Panc1 (cell line): Measurements from ENCODE around the gene APOL2. TPM values are rescaled to one million over a fixed set of nuclear protein-coding genes. Genes with fewer than 3 reads are reported as not detected.

Source experiments
- ATAC-seq: fragments of 200-7000 bp; cut with Tn5 transposase; 2 replicates; pipeline ENCODE4 v1.9.1; 2020; ENCODE audit warnings: mild to moderate bottlenecking, moderate library complexity
- BruUV-seq: library from RNA; stranded (reverse); fragments of 400-500 nt; replicated peaks from 2 replicates; lab custom pipeline; 2021; lab: Mats Ljungman, UMichigan
- CTCF ChIA-PET: fragments of 300-600 bp; sonication (Branson Sonifier 250); formaldehyde crosslinking; loops from one replicate; lab custom pipeline; 2022; ENCODE audit warnings: antibody characterized with exemption; lab: Charles Lee
- POLR2A ChIA-PET: fragments of 300-600 bp; sonication (Branson Sonifier 250); formaldehyde crosslinking; loops from one replicate; lab custom pipeline; 2022; ENCODE audit warnings: antibody characterized with exemption; lab: Charles Lee
- DNase-seq: peaks from one replicate; pipeline ENCODE4 v3.0.0-alpha.2; 2010; ENCODE audit warnings: low read depth, low spot score
- H3K27ac ChIP-seq: 2 replicates; pipeline ENCODE4 v1.5.1; 2011; ENCODE audit warnings: mild to moderate bottlenecking, low read length, inconsistent platforms
- H3K27me3 ChIP-seq: fragments of 200-500 bp; sonication (Bioruptor generic); 2 replicates; pipeline ENCODE4 v1.6.0; 2014; ENCODE audit warnings: low read length, inconsistent platforms; ENCODE audit not compliant: control insufficient read depth, insufficient read depth
- H3K36me3 ChIP-seq: fragments of 200-500 bp; sonication (Bioruptor generic); 2 replicates; pipeline ENCODE4 v1.5.1; 2014; ENCODE audit warnings: inconsistent platforms, mild to moderate bottlenecking, low read length, moderate library complexity; ENCODE audit not compliant: control insufficient read depth, insufficient read depth
- H3K4me1 ChIP-seq: 2 replicates; pipeline ENCODE4 v1.5.1; 2011; ENCODE audit warnings: inconsistent platforms, mild to moderate bottlenecking, low read length, moderate library complexity; ENCODE audit not compliant: control insufficient read depth, insufficient read depth
- H3K4me3 ChIP-seq, 2 experiments: 2 replicates each; pipeline ENCODE4 v1.5.1; 2011 to 2012; ENCODE audit warnings: low read depth in 2 of 2, low read length in 2 of 2, mild to moderate bottlenecking in 2 of 2, inconsistent platforms in 1 of 2, moderate library complexity in 1 of 2
- H3K9me3 ChIP-seq: fragments of 200-500 bp; sonication (Bioruptor generic); 2 replicates; pipeline ENCODE4 v1.5.1; 2014; ENCODE audit warnings: low read depth, mild to moderate bottlenecking, inconsistent platforms, low read length, moderate library complexity; ENCODE audit not compliant: control insufficient read depth, insufficient read depth
- POLR2AphosphoS5 ChIP-seq: IDR thresholded peaks from 2 replicates; pipeline ENCODE4 v1.6.1; 2012; ENCODE audit warnings: mild to moderate bottlenecking, low read depth, low read length, moderate library complexity
- SIN3A ChIP-seq: IDR thresholded peaks from 2 replicates; pipeline ENCODE4 v1.6.1; 2012; ENCODE audit warnings: low read depth, mild to moderate bottlenecking, low read length, moderate library complexity, borderline replicate concordance; ENCODE audit not compliant: insufficient read depth
- TCF7L2 ChIP-seq: IDR thresholded peaks from 2 replicates; pipeline ENCODE4 v1.6.1; 2011; ENCODE audit warnings: mild to moderate bottlenecking, low read depth, low read length, inconsistent platforms
- in situ Hi-C: cut with HindIII; loops from 2 replicates; pipeline ENCODE4 v1.10.0; 2016; ENCODE audit warnings: low sequenced_read_pairs, low pct_unique_long_range_greater_than_20kb
- intact Hi-C: fragments of 100-400 bp; cut with micrococcal nuclease; formaldehyde crosslinking; loops from one replicate; pipeline ENCODE4 v1.10.0; 2022; ENCODE audit not compliant: unreplicated experiment
- total RNA-seq: library from RNA; stranded (reverse); gene quantifications from one replicate; pipeline ENCODE4 v1.2.1, GENCODE V29; 2021; ENCODE audit not compliant: unreplicated experiment
- TF ChIP-seq, protein P1 (sequence below): fragments of 450-650 bp; IDR thresholded peaks from 2 replicates; pipeline ENCODE4 v1.5.1; 2017; ENCODE audit warnings: mild to moderate bottlenecking
- TF ChIP-seq, protein P2 (sequence below), 2 experiments: IDR thresholded peaks; 2 replicates each; pipeline ENCODE4 v1.6.1; 2011 to 2012; ENCODE audit warnings: low read depth in 2 of 2, control low read depth in 1 of 2, low read length in 1 of 2, mild to moderate bottlenecking in 1 of 2, moderate library complexity in 1 of 2; ENCODE audit not compliant: insufficient read depth in 1 of 2

Gene APOL2
- total RNA-seq, 1 experiment from 2014 or later, result 34.4 TPM

DNA sequence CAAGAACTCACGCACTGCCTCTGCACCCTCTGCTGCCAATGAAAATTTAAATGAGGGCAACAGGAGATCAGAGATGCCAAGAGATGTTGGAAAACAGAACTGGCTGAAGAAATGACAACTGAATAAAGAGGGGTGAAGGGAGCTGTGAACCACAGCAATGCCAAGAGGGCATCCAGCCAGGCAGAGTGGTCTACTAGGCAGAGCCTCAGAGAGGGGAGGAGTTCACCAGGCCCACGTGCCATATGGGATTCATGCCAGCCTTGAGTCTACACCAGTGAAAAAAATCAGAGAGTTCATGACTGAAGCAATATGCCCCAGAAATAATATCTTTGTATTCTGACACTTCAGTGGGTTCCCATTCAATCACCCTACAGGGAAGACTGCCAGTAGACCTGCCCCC lies 4.4 kb downstream of the APOL2 start:
- intact Hi-C loops, result no loop called here
- ChIA-PET POLR2A (no interaction called here), CTCF (interaction anchor here (0.6 kb wide), 1 partner anchor 18 kb away, joined by 3 read pairs; no protein-coding TSS in a partner anchor)
- in situ Hi-C loops, result no loop called here
- H3K27me3 ChIP-seq, result no peaks in the 10 kb centered on the region
- H3K27ac ChIP-seq, result no peak overlapping the region
- no peak overlapping the region for H3K4me3 ChIP-seq
- TF ChIP-seq, protein P1, sequence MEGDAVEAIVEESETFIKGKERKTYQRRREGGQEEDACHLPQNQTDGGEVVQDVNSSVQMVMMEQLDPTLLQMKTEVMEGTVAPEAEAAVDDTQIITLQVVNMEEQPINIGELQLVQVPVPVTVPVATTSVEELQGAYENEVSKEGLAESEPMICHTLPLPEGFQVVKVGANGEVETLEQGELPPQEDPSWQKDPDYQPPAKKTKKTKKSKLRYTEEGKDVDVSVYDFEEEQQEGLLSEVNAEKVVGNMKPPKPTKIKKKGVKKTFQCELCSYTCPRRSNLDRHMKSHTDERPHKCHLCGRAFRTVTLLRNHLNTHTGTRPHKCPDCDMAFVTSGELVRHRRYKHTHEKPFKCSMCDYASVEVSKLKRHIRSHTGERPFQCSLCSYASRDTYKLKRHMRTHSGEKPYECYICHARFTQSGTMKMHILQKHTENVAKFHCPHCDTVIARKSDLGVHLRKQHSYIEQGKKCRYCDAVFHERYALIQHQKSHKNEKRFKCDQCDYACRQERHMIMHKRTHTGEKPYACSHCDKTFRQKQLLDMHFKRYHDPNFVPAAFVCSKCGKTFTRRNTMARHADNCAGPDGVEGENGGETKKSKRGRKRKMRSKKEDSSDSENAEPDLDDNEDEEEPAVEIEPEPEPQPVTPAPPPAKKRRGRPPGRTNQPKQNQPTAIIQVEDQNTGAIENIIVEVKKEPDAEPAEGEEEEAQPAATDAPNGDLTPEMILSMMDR, result no peak
- TF ChIP-seq POLR2AphosphoS5 (no peak), TCF7L2 (no peak), SIN3A (no peak)
- TF ChIP-seq, protein P2, sequence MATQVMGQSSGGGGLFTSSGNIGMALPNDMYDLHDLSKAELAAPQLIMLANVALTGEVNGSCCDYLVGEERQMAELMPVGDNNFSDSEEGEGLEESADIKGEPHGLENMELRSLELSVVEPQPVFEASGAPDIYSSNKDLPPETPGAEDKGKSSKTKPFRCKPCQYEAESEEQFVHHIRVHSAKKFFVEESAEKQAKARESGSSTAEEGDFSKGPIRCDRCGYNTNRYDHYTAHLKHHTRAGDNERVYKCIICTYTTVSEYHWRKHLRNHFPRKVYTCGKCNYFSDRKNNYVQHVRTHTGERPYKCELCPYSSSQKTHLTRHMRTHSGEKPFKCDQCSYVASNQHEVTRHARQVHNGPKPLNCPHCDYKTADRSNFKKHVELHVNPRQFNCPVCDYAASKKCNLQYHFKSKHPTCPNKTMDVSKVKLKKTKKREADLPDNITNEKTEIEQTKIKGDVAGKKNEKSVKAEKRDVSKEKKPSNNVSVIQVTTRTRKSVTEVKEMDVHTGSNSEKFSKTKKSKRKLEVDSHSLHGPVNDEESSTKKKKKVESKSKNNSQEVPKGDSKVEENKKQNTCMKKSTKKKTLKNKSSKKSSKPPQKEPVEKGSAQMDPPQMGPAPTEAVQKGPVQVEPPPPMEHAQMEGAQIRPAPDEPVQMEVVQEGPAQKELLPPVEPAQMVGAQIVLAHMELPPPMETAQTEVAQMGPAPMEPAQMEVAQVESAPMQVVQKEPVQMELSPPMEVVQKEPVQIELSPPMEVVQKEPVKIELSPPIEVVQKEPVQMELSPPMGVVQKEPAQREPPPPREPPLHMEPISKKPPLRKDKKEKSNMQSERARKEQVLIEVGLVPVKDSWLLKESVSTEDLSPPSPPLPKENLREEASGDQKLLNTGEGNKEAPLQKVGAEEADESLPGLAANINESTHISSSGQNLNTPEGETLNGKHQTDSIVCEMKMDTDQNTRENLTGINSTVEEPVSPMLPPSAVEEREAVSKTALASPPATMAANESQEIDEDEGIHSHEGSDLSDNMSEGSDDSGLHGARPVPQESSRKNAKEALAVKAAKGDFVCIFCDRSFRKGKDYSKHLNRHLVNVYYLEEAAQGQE (IDR thresholded peaks at IDR 0.05; ENCODE audit: insufficient read depth in 1 of 2, low read depth in 2 of 2, low read length in 1 of 2), result no peak
- DNase-seq, result no peak
- ATAC-seq, result no peak
- H3K9me3 ChIP-seq, result no peaks in the 10 kb centered on the region
- H3K36me3 ChIP-seq, result no peaks in the 10 kb centered on the region
- no TSS peak for BruUV-seq
- H3K4me1 ChIP-seq, result peaks cover 9% of the 10 kb centered on the region; the same call in 1 of the 2 replicates

DNA sequence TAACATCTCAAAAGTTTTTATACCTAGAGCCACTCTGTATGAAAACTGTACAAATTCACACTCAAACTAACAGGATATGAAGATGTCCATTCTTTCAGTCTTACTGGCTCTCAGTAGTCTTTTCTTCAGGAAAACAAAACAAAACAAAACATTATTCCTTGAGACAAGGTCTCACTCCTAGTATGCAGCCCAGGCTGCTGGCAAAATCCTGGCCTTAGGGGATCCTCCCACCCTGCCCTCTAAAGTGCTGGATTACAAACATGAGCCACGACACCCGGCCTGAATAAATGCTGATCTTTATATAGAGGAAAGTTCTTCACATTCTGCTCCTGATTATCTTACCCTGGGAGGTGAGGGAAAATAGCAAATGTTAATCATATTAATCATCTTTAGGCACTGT lies 5.1 kb downstream of the APOL2 start:
- CTCF ChIA-PET, result no interaction called here
- POLR2A ChIA-PET, result no interaction called here
- in situ Hi-C loops, result no loop called here
- BruUV-seq, result no TSS peak
- DNase-seq, result no peak
- Histone ChIP-seq H3K27me3 (no peaks in the 10 kb centered on the region), H3K27ac (no peak overlapping the region), H3K4me3 (no peak overlapping the region), H3K36me3 (no peaks in the 10 kb centered on the region), H3K4me1 (peaks cover 7% of the 10 kb centered on the region; the same call in 1 of the 2 replicates), H3K9me3 (no peaks in the 10 kb centered on the region)
- intact Hi-C loops, result no loop called here
- TF ChIP-seq, protein P2 (IDR thresholded peaks at IDR 0.05; ENCODE audit: insufficient read depth in 1 of 2, low read depth in 2 of 2, low read length in 1 of 2), result no peak
- TF ChIP-seq, protein P1, result no peak
- TF ChIP-seq POLR2AphosphoS5, result no peak
- TF ChIP-seq SIN3A, result no peak
- TF ChIP-seq TCF7L2, result no peak
- ATAC-seq, result no peak
